K562 (cell line): ENCODE data around the gene GGTLC2. TPM values are rescaled to one million over a fixed set of nuclear protein-coding genes. Genes with fewer than 3 reads are reported as not detected.

Source experiments
- ATAC-seq: fragments of 200-7000 bp; cut with Tn5 transposase; 3 replicates; pipeline ENCODE4 v1.9.1; 2020; ENCODE audit warnings: moderate library complexity
- BruUV-seq: library from RNA; stranded (reverse); fragments of 400-500 nt; replicated peaks from 2 replicates; lab custom pipeline; 2021; lab: Mats Ljungman, UMichigan
- CTCF ChIA-PET: fragments of 300-600 bp; formaldehyde crosslinking; extraction: SDS; loops from one replicate; lab custom pipeline; 2021; ENCODE audit warnings: low intra/inter-chr PET ratio; lab: Yijun Ruan, JAX
- POLR2A ChIA-PET: fragments of 300-600, 350-650 bp; sonication (Branson Sonifier 250); formaldehyde crosslinking; extraction: SDS; loops from one replicate; lab custom pipeline; 2021; ENCODE audit warnings: antibody characterized with exemption, inconsistent platforms; lab: Yijun Ruan, JAX
- DNase-seq, 4 experiments: peaks; one replicate each; pipeline versions ENCODE4 v3.0.0 to v3.0.0-alpha.2; 2011 to 2018; ENCODE audit warnings: low spot score in 3 of 4, mixed read lengths in 3 of 4; ENCODE audit errors: extremely low read depth in 1 of 4
- FAIRE-seq: peaks from 2 replicates; lab custom pipeline; 2011; peaks lifted over from hg19 to GRCh38; lab: Jason Lieb, UNC
- H2AFZ ChIP-seq: 2 replicates; pipeline ENCODE4 v1.6.0; 2011; ENCODE audit warnings: low read depth, low read length, control low read depth, inconsistent platforms
- H3K27ac ChIP-seq: fragments of 200-600 bp; 3 replicates; pipeline ENCODE4 v1.8.0; 2011; ENCODE audit warnings: low read depth, mild to moderate bottlenecking, control low read depth, inconsistent platforms, low read length, moderate library complexity, mixed read lengths; ENCODE audit errors: extremely low read depth
- H3K27me3 ChIP-seq, 2 experiments: fragments of 300-600 bp in 1 of 2; 2 replicates in 1 of 2; 3 replicates in 1 of 2; pipeline versions ENCODE4 v1.6.0 to v1.8.0; 2011; ENCODE audit warnings: inconsistent platforms in 2 of 2, low read length in 2 of 2, mild to moderate bottlenecking in 1 of 2, mixed read lengths in 1 of 2, moderate library complexity in 1 of 2; ENCODE audit not compliant: control insufficient read depth in 2 of 2, insufficient read depth in 2 of 2
- H3K36me3 ChIP-seq: fragments of 300-600 bp; 3 replicates; pipeline ENCODE4 v1.8.0; 2011; ENCODE audit warnings: mild to moderate bottlenecking, low read length, inconsistent platforms; ENCODE audit not compliant: control insufficient read depth, insufficient read depth
- H3K4me1 ChIP-seq, 2 experiments: fragments of 200-600 bp in 1 of 2; replicated peaks in 1 of 2; 2 replicates in 1 of 2; 3 replicates in 1 of 2; pipeline versions ENCODE4 v1.5.1 to v1.8.0; 2011; ENCODE audit warnings: inconsistent platforms in 2 of 2, low read length in 2 of 2, mild to moderate bottlenecking in 1 of 2, mixed read lengths in 1 of 2, moderate library complexity in 1 of 2; ENCODE audit not compliant: control insufficient read depth in 2 of 2, insufficient read depth in 2 of 2
- H3K4me2 ChIP-seq: 2 replicates; pipeline ENCODE4 v1.6.1; 2011; ENCODE audit warnings: low read length, control low read depth, inconsistent platforms, mixed read lengths; ENCODE audit not compliant: insufficient read depth
- H3K4me3 ChIP-seq: fragments of 200-600 bp; sonication (generic), shearing (Covaris generic); 2 replicates; pipeline ENCODE4 v1.5.1; 2016; ENCODE audit warnings: control low read depth, inconsistent platforms
- H3K79me2 ChIP-seq: fragments of 200-600 bp; 3 replicates; pipeline ENCODE4 v1.8.0; 2011; ENCODE audit warnings: low read length, inconsistent platforms; ENCODE audit not compliant: control insufficient read depth, insufficient read depth
- H3K9ac ChIP-seq, 2 experiments: 2 replicates each; pipeline versions ENCODE4 v1.6.0 to v1.6.1; 2011; ENCODE audit warnings: low read depth in 2 of 2, low read length in 2 of 2, control low read depth in 1 of 2, inconsistent platforms in 1 of 2, mild to moderate bottlenecking in 1 of 2, mixed read lengths in 1 of 2; ENCODE audit not compliant: insufficient read depth in 1 of 2
- H3K9me1 ChIP-seq: one replicate; pipeline ENCODE4 v1.6.0; 2011; ENCODE audit warnings: inconsistent platforms, mild to moderate bottlenecking, low read length, moderate library complexity; ENCODE audit not compliant: control insufficient read depth, insufficient read depth
- H3K9me3 ChIP-seq: replicated peaks from 2 replicates; pipeline ENCODE4 v1.5.1; 2011; ENCODE audit warnings: low read depth, low read length, inconsistent platforms; ENCODE audit not compliant: control insufficient read depth, insufficient read depth
- H4K20me1 ChIP-seq: replicated peaks from 2 replicates; pipeline ENCODE4 v1.6.1; 2011; ENCODE audit warnings: low read length, inconsistent platforms, mixed read lengths; ENCODE audit not compliant: control insufficient read depth, insufficient read depth
- CTCFL ChIP-seq: IDR thresholded peaks from 2 replicates; pipeline ENCODE4 v1.6.1; 2011; ENCODE audit warnings: borderline replicate concordance, low read depth, mild to moderate bottlenecking, moderate library complexity, low read length; ENCODE audit not compliant: insufficient read depth, poor library complexity, severe bottlenecking
- FOXM1 ChIP-seq, 2 experiments: fragments of 450-650 bp in 1 of 2; sonication (generic) in 1 of 2; formaldehyde crosslinking in 1 of 2; IDR thresholded peaks; 2 replicates each; pipeline versions ENCODE4 v1.6.1 to v1.9.0; 2017 to 2022; ENCODE audit warnings: low read depth in 2 of 2, mild to moderate bottlenecking in 2 of 2, missing genetic modification reagents in 1 of 2, moderate library complexity in 1 of 2
- MAFG ChIP-seq: fragments of 450-650 bp; conservative IDR thresholded peaks from 2 replicates; pipeline ENCODE4 v1.6.1; 2016; ENCODE audit warnings: missing genetic modification characterization, missing compliant biosample characterization
- MEF2A ChIP-seq: IDR thresholded peaks from 2 replicates; pipeline ENCODE4 v1.6.1; 2011; ENCODE audit warnings: low read depth, mild to moderate bottlenecking, low read length, moderate library complexity; ENCODE audit not compliant: control insufficient read depth
- NONO ChIP-seq, 2 experiments: fragments of 200-400 bp in 1 of 2; fragments of 450-650 bp in 1 of 2; formaldehyde crosslinking in 1 of 2; IDR thresholded peaks; 2 replicates each; pipeline ENCODE4 v1.6.1; 2017; ENCODE audit warnings: low read depth in 2 of 2, mild to moderate bottlenecking in 2 of 2, moderate library complexity in 2 of 2, low read length in 1 of 2
- SIN3A ChIP-seq, 2 experiments: fragments of 150-350 bp in 1 of 2; IDR thresholded peaks; 2 replicates each; pipeline ENCODE4 v1.6.1; 2011 to 2016; ENCODE audit warnings: borderline replicate concordance in 2 of 2, low read depth in 2 of 2, low read length in 2 of 2, mild to moderate bottlenecking in 2 of 2, moderate library complexity in 2 of 2; ENCODE audit not compliant: control insufficient read depth in 1 of 2
- SIRT6 ChIP-seq: IDR thresholded peaks from one replicate; pipeline ENCODE4 v1.6.1; 2012; ENCODE audit warnings: low read depth, mild to moderate bottlenecking, control low read depth, inconsistent platforms, low read length, moderate library complexity
- STAG1 ChIP-seq: sonication (generic); formaldehyde crosslinking; IDR thresholded peaks from 2 replicates; pipeline ENCODE4 v1.5.0; 2020; ENCODE audit warnings: missing genetic modification reagents, borderline replicate concordance
- ZNF134 ChIP-seq: fragments of 250-450 bp; sonication (Bioruptor Pico); conservative IDR thresholded peaks from 2 replicates; pipeline ENCODE4 v1.4.0; 2020
- ZNF668 ChIP-seq: fragments of 250-450 bp; sonication (Bioruptor Pico); IDR thresholded peaks from 2 replicates; pipeline ENCODE4 v1.8.0; 2022; ENCODE audit warnings: mild to moderate bottlenecking, inconsistent platforms
- WGBS: fragments of 100-300 bp; shearing (Covaris generic); methylation state at CpG from one replicate; pipeline ENCODE4 v1.1.6; 2016; ENCODE audit warnings: low coverage, mixed read lengths; ENCODE audit not compliant: insufficient coverage; ENCODE audit errors: missing lambda C conversion rate; 5-methylcytosine and 5-hydroxymethylcytosine counted together
- in situ Hi-C: fragments of 300-500 bp; cut with MboI; formaldehyde crosslinking; loops from 4 replicates; pipeline ENCODE4 v1.15.0; 2018; ENCODE audit warnings: inconsistent platforms, mixed read lengths
- intact Hi-C: fragments of 100-400 bp; cut with micrococcal nuclease; formaldehyde crosslinking; loops from 2 replicates; pipeline ENCODE4 v1.14.2; 2022
- polyA plus RNA-seq, 8 experiments: library from polyadenylated mRNA; depleted of rRNA in 4 of 8; stranded (reverse) in 5 of 8; unstranded in 3 of 8; fragments of >200 nt; fragmentation: Nextera tagmentation in 2 of 8; fragmentation: Illumina TruSeq in 1 of 8; extraction: Ambion mirVana in 2 of 8; extraction: Trizol in 1 of 8; gene quantifications; 2 replicates each; pipeline versions ENCODE4 v1.2.1 to v1.2.3, GENCODE V29; 2011 to 2014; ENCODE audit warnings: inconsistent platforms in 1 of 8, missing spikeins in 1 of 8
- total RNA-seq, 7 experiments: library from RNA; depleted of rRNA in 6 of 7; stranded (reverse); fragments of >200 nt in 6 of 7; fragmentation: Illumina TruSeq in 2 of 7; extraction: Trizol in 2 of 7; gene quantifications; 2 replicates each; pipeline versions ENCODE4 v1.2.1 to v1.2.3, GENCODE V29; 2011 to 2021; ENCODE audit warnings: low replicate concordance in 1 of 7
- TF ChIP-seq, protein P1 (sequence below), 2 experiments: fragments of 450-650 bp in 1 of 2; IDR thresholded peaks; 2 replicates each; pipeline ENCODE4 v1.6.1; 2011 to 2017; ENCODE audit warnings: low read depth in 2 of 2, antibody characterized with exemption in 1 of 2, borderline replicate concordance in 1 of 2, low read length in 1 of 2, mild to moderate bottlenecking in 1 of 2, mixed read lengths in 1 of 2; ENCODE audit not compliant: control insufficient read depth in 1 of 2
- TF ChIP-seq, protein P2 (sequence below): sonication (generic); formaldehyde crosslinking; IDR thresholded peaks from 2 replicates; pipeline ENCODE4 v1.8.0; 2022; ENCODE audit warnings: mild to moderate bottlenecking, missing genetic modification reagents

Gene GGTLC2
- total and polyA plus RNA-seq, 9 of the 15 experiments (the other 6 are each of a cell fraction or from before 2014, with no cell fraction given): not detected

DNA sequence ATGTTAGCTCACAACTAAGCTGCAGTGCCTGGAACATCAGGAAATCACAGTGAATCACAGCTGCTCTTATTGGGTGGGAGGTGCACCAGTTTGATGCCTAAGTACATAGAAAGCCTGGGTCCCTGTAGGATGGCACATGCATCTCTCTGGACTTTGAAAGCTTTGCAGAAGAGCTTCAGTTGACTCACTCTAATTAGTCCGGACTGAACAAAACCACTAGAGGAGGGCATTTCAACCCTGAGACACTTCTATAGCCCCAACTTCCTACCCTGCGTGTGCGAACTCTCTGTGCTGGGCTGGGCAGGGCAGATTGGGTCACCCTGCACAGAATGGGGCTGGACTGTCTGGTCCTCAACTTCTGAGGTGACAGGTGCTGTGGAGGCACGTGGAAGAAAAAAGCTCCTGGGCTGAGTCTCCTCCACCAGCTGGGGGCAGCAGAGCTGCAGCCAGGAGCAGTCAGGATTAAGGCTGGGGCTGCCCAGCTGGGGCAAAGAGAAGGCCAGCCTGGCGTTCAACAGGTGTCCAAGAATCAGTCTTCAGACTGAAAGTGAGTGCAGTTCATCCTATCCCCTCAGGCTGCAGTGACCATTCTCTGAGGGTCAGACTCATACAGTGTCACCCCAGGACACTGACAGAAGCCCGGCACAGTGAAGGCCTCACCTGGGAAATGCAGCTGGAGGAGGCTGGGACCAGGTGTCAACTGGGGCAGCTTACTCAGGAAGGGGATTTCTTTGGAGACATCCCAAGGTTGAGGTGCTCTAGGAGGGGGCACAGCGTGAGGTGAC, 22.1 kb downstream of the GGTLC2 start:
- intact Hi-C loops: no loop called here
- Histone ChIP-seq H4K20me1 (peaks cover 23% of the 10 kb centered on the region), H3K4me2 (no peak overlapping the region), H3K27me3 (peaks cover 2 to 35% of the 10 kb centered on the region in 2 experiments; a peak in 4 of 5 replicates), H3K79me2 (no peaks in the 10 kb centered on the region), H3K27ac (no peak overlapping the region), H3K9me1 (peaks cover 1% of the 10 kb centered on the region), H3K4me3 (no peak overlapping the region), H3K9me3 (no peaks in the 10 kb centered on the region), H3K36me3 (no peaks in the 10 kb centered on the region), H2AFZ (no peak overlapping the region), H3K9ac (0 out of 4 replicates have a peak overlapping the region, but pooled peaks of 1 of the 2 experiments have one; percentile 0), H3K4me1 (no peaks in the 10 kb centered on the region)
- ChIA-PET POLR2A (interaction anchor here (0.5 to 4.1 kb wide), 33 partner anchors 9 to 1048 kb away, joined by 3 to 39 read pairs (median 5); partner anchors contain the start of genes PRAME and ZNF280A), CTCF (interaction anchor here (0.8 to 2.7 kb wide), 10 partner anchors 9 to 217 kb away, joined by 3 to 37 read pairs (median 4); no protein-coding TSS in a partner anchor)
- BruUV-seq: no TSS peak
- DNase-seq: peak; percentile 82 to 90 (median 84)
- peak; percentile 93 for ATAC-seq
- WGBS: 2% methylated on average over 7 of the region's 7 CpGs
- in situ Hi-C loops: no loop called here
- peak; percentile 82 for FAIRE-seq
- TF ChIP-seq, protein P1, sequence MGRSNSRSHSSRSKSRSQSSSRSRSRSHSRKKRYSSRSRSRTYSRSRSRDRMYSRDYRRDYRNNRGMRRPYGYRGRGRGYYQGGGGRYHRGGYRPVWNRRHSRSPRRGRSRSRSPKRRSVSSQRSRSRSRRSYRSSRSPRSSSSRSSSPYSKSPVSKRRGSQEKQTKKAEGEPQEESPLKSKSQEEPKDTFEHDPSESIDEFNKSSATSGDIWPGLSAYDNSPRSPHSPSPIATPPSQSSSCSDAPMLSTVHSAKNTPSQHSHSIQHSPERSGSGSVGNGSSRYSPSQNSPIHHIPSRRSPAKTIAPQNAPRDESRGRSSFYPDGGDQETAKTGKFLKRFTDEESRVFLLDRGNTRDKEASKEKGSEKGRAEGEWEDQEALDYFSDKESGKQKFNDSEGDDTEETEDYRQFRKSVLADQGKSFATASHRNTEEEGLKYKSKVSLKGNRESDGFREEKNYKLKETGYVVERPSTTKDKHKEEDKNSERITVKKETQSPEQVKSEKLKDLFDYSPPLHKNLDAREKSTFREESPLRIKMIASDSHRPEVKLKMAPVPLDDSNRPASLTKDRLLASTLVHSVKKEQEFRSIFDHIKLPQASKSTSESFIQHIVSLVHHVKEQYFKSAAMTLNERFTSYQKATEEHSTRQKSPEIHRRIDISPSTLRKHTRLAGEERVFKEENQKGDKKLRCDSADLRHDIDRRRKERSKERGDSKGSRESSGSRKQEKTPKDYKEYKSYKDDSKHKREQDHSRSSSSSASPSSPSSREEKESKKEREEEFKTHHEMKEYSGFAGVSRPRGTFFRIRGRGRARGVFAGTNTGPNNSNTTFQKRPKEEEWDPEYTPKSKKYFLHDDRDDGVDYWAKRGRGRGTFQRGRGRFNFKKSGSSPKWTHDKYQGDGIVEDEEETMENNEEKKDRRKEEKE (IDR thresholded peaks at IDR 0.05; ENCODE audit: borderline replicate concordance in 1 of 2, control insufficient read depth in 1 of 2, low read depth in 2 of 2, low read length in 1 of 2): no peak
- TF ChIP-seq CTCFL: peak; percentile 92
- peak in 1 of 2 experiments; percentile 76; a peak in 1 of 4 replicates for TF ChIP-seq SIN3A (IDR thresholded peaks at IDR 0.05; ENCODE audit: borderline replicate concordance in 2 of 2, control insufficient read depth in 1 of 2, low read depth in 2 of 2, low read length in 2 of 2)
- TF ChIP-seq FOXM1 (IDR thresholded peaks at IDR 0.05; ENCODE audit: low read depth): no peak
- no peak for TF ChIP-seq FOXM1 (CRISPR knock-in tag; IDR thresholded peaks at IDR 0.05; ENCODE audit: low read depth)
- no peak for TF ChIP-seq ZNF134 (CRISPR knock-in tag)
- peak in 1 of 2 experiments; percentile 28; a peak in 1 of 4 replicates for TF ChIP-seq NONO (IDR thresholded peaks at IDR 0.05; ENCODE audit: low read depth in 2 of 2, low read length in 1 of 2)
- TF ChIP-seq MEF2A: no peak
- TF ChIP-seq ZNF668 (CRISPR knock-in tag): no peak
- TF ChIP-seq SIRT6: no peak
- no peak for TF ChIP-seq MAFG (tag)
- TF ChIP-seq, protein P2, sequence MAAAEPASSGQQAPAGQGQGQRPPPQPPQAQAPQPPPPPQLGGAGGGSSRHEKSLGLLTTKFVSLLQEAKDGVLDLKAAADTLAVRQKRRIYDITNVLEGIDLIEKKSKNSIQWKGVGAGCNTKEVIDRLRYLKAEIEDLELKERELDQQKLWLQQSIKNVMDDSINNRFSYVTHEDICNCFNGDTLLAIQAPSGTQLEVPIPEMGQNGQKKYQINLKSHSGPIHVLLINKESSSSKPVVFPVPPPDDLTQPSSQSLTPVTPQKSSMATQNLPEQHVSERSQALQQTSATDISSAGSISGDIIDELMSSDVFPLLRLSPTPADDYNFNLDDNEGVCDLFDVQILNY (CRISPR knock-in tag): no peak
- no peak for TF ChIP-seq STAG1 (CRISPR knock-in tag)
